Measurements from ENCODE around the gene KAT8.

Gene KAT8

DNA sequence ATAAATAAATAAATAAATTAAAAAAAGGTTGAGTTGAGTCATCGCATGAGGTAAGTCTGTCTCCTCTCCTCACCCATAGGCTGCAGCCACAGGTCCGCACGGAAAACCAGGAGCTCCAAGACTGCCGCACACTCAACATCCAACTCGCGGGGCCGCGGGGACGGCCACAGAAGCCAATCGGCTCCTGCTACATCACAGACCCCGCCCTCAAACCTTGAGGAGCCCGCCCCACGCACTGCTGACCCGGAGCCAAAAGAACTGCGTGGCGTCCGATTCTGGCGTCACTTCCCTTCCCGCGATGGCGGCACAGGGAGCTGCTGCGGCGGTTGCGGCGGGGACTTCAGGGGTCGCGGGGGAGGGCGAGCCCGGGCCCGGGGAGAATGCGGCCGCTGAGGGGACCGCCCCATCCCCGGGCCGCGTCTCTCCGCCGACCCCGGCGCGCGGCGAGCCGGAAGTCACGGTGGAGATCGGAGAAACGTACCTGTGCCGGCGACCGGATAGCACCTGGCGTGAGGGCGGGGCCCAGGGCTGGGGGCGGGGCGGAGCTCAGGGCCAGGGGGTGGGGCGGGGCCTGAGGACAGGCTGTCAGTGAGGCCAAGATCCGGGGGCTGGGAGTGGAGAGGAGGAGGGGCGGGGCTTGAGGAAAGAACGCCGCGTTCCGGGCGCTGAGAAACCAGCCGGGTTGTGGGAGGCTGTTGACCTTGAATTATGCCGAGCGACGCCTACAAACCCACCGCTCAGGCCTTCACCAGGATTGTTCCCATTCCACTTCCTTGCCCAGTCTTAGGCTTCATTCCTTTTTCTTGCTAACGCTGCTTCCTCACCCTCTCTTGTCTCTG lies at the start of gene KAT8:
Gene KAT8, plus strand, starts transcription at position 281 of the 839 bp plus-strand sequence. Its CDS starts 18 bp downstream, at position 299.
- peak; percentile 86 for FAIRE-seq

GRCh38 chr16:31071861-31072260 lies 45.6 kb upstream of the KAT8 start:
- no peak for FAIRE-seq

GRCh38 chr16:31072540-31073141 lies 44.8 kb upstream of the KAT8 start:
- no peak for FAIRE-seq

GRCh38 chr16:31073142-31073969 lies 44.1 kb upstream of the KAT8 start:
- FAIRE-seq, result no peak

DNA sequence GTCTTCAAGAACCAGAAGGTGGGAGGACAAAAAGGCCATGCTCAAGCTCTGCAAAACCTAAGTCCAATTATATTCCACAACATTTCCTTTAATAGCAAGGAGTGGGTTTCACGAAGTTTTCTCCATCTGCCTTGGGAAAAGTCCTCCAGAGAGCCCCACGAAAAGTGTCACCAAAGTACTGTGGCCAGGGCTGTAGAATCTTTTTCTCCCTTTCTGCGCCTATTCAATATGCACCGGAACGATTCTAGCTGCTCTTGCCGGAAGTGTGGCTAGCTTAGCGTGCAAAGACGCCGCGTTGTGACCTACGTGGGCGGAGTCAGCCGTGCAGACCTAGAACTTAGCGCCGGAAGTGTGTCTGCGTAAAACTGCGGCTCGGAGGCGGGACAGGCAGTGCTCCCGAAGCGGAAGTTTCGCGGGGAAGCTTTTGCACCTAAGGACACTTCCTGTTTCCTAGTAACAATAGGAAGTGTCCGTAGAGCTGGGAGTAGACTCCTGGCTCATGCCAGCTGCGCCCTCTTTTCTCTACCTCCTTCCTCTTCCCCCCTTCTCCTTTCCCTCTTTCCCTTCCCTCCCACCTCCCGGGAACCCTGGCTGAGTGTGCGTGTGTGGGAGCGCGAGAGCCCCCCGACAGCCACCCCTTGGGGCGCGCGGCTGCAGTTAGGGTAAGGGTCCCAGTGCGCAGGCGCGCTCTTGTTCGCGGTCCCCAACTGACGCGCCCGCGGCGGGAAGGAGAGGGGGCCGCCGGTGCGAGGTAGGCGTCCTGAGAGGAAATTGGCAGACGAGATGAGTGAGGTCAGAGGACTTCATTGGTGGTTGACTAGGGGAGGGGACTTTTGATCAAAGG lies 43.3 kb upstream of the KAT8 start, which contains the start of the genes ZNF646 and ZNF668:
Gene ZNF646, plus strand, starts transcription at position 453 of the 844 bp plus-strand sequence. CDS start 1,903 bp downstream, outside the sequence.
Gene ZNF668, minus strand, starts transcription at position 271 of the 844 bp plus-strand sequence. CDS start 9,781 bp downstream, outside the sequence.
- peak; percentile 95 for FAIRE-seq

- no peak for FAIRE-seq
These were observed 42.7 kb upstream of the KAT8 start for GRCh38 chr16:31074814-31075183.

GRCh38 chr16:31076319-31076718 lies 41.1 kb upstream of the KAT8 start:
- FAIRE-seq, result no peak

DNA sequence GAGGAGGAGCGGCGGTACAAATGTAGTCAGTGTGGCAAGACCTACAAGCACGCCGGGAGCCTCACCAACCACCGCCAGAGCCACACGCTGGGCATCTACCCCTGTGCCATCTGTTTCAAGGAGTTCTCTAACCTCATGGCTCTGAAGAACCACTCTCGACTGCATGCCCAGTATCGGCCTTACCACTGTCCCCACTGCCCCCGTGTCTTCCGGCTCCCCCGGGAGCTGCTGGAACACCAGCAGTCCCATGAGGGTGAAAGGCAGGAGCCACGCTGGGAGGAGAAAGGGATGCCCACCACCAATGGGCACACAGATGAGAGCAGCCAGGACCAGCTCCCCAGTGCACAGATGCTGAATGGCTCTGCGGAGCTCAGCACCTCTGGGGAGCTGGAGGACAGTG lies 40.4 kb upstream of the KAT8 start:
- FAIRE-seq, result no peak

- no peak for FAIRE-seq
These were observed 39.7 kb upstream of the KAT8 start for GRCh38 chr16:31077592-31078396.

DNA sequence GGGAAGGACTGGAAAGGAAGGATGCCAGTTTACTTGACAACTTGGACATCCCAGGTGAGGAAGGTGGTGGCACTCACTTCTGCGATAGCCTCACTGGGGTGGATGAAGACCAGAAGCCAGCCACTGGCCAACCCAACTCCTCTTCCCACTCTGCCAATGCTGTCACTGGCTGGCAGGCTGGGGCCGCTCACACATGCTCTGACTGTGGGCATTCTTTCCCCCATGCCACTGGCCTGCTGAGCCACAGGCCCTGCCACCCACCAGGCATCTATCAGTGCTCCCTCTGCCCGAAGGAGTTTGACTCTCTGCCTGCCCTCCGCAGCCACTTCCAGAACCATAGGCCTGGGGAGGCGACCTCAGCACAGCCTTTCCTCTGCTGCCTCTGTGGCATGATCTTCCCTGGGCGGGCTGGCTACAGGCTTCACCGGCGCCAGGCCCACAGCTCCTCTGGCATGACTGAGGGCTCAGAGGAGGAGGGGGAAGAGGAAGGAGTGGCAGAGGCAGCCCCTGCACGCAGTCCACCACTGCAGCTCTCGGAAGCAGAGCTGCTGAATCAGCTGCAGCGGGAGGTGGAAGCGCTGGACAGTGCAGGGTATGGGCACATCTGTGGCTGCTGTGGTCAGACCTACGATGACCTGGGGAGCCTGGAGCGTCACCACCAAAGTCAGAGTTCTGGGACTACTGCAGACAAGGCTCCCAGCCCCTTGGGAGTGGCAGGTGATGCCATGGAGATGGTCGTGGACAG lies 38.7 kb upstream of the KAT8 start:
- no peak for FAIRE-seq

DNA sequence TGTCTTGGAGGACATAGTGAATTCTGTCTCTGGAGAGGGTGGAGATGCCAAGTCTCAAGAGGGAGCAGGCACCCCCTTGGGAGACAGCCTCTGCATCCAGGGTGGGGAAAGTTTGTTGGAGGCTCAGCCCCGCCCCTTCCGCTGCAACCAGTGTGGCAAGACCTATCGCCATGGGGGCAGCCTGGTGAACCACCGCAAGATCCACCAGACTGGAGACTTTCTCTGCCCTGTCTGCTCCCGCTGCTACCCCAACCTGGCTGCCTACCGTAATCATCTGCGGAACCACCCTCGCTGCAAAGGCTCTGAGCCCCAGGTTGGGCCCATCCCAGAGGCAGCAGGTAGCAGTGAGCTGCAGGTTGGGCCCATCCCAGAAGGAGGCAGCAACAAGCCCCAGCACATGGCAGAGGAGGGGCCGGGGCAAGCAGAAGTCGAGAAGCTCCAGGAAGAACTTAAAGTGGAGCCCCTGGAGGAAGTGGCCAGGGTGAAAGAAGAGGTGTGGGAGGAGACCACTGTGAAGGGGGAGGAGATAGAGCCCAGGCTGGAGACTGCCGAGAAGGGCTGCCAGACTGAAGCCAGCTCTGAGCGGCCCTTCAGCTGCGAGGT lies 38.0 kb upstream of the KAT8 start:
- FAIRE-seq, result no peak

DNA sequence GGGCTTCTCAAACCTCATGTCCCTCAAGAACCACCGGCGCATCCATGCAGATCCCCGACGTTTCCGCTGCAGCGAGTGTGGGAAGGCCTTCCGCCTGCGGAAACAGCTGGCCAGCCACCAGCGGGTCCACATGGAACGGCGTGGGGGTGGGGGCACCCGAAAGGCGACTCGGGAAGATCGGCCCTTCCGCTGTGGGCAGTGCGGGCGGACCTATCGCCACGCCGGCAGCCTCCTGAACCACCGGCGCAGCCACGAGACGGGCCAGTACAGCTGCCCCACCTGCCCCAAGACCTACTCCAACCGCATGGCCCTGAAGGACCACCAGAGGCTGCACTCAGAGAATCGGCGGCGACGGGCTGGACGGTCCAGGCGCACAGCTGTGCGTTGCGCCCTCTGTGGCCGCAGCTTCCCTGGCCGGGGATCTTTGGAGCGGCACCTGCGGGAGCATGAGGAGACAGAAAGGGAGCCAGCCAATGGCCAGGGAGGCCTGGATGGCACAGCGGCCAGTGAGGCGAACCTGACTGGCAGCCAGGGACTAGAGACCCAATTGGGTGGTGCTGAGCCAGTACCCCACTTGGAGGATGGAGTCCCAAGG lies 37.3 kb upstream of the KAT8 start:
- no peak for FAIRE-seq

DNA sequence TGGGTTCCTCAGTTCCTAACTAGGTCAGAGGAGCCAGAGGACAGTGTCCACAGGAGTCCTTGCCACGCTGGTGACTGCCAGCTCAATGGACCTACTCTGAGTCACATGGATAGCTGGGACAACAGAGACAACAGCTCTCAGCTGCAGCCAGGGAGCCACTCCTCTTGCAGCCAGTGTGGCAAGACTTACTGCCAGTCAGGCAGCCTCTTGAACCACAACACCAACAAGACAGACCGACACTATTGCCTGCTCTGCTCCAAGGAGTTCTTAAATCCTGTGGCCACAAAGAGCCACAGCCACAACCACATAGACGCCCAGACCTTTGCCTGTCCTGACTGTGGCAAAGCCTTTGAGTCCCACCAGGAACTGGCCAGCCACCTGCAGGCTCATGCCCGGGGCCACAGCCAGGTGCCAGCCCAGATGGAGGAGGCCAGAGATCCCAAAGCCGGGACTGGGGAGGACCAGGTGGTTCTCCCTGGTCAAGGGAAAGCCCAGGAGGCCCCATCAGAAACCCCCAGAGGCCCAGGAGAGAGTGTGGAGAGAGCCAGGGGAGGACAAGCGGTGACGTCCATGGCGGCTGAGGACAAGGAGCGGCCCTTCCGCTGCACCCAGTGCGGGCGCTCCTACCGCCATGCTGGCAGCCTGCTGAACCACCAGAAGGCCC lies 36.6 kb upstream of the KAT8 start:
- no peak for FAIRE-seq

GRCh38 chr16:31081428-31082351 lies 35.8 kb upstream of the KAT8 start:
- no peak for FAIRE-seq

GRCh38 chr16:31082368-31083045 lies 35.0 kb upstream of the KAT8 start:
- FAIRE-seq, result no peak

- no peak for FAIRE-seq
These were observed 34.4 kb upstream of the KAT8 start for GRCh38 chr16:31083081-31083480.

- FAIRE-seq, result no peak
These were observed 33.9 kb upstream of the KAT8 start for GRCh38 chr16:31083556-31083955.

- no peak for FAIRE-seq
These were observed 33.5 kb upstream of the KAT8 start for GRCh38 chr16:31083981-31084380.
